ENCODE measurements around the gene BACH2. TPM values are rescaled to one million over a fixed set of nuclear protein-coding genes. Genes with fewer than 3 reads are reported as not detected.

Gene BACH2
- total RNA-seq, 1 experiment from 2014 or later: 3.3 TPM

- no peak overlapping the region for H2AFZ ChIP-seq (ENCODE audit: low read depth, low read length, poor library complexity, severe bottlenecking)
- no peak overlapping the region for H3K27ac ChIP-seq (ENCODE audit: low read depth, low read length)
- no peak overlapping the region for H3K4me2 ChIP-seq (ENCODE audit: low read length)
- no peaks in the 10 kb centered on the region for H3K36me3 ChIP-seq (ENCODE audit: control insufficient read depth in 1 of 2, insufficient read depth in 2 of 2, low read length in 2 of 2)
- BruUV-seq (replicated peaks): no TSS peak
- ChIA-PET POLR2A (no interaction called here), RAD21 (ENCODE audit: low non-redundant PET in 1 of 2, low total read pairs in 2 of 2, uncharacterized antibody in 2 of 2, unreplicated experiment in 2 of 2) (no interaction called here), CTCF (interaction anchor here (1.5 kb wide), 1 partner anchor 450 kb away, joined by 4 read pairs; no protein-coding TSS in a partner anchor)
- H3K79me2 ChIP-seq (ENCODE audit: insufficient read depth, low read length): no peaks in the 10 kb centered on the region
- no peak overlapping the region for H3K4me3 ChIP-seq (replicated peaks in 1 of 2; ENCODE audit: low read depth in 1 of 2, low read length in 2 of 2)
- H3K27me3 ChIP-seq (ENCODE audit: insufficient read depth, low read length): no peaks in the 10 kb centered on the region
- H3K9ac ChIP-seq (ENCODE audit: low read length): no peak overlapping the region
- ATAC-seq (no peak), DNase-seq (ENCODE audit: low read depth, low spot score) (no peak)
- no peaks in the 10 kb centered on the region for H3K9me3 ChIP-seq (ENCODE audit: control insufficient read depth in 1 of 2, insufficient read depth in 1 of 2, low read depth in 1 of 2, low read length in 2 of 2)
- intact Hi-C loops (cut with micrococcal nuclease): loop anchor here (5.0 to 10.0 kb wide), 2 partner anchors 342 to 630 kb away; no protein-coding TSS in a partner anchor
- TF ChIP-seq, protein P1, sequence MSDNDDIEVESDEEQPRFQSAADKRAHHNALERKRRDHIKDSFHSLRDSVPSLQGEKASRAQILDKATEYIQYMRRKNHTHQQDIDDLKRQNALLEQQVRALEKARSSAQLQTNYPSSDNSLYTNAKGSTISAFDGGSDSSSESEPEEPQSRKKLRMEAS (IDR thresholded peaks at IDR 0.05): no peak
- TF ChIP-seq JUND (IDR thresholded peaks at IDR 0.05): no peak
- no peak for TF ChIP-seq FOSL1 (IDR thresholded peaks at IDR 0.05; ENCODE audit: low read depth)
- TF ChIP-seq, protein P2, sequence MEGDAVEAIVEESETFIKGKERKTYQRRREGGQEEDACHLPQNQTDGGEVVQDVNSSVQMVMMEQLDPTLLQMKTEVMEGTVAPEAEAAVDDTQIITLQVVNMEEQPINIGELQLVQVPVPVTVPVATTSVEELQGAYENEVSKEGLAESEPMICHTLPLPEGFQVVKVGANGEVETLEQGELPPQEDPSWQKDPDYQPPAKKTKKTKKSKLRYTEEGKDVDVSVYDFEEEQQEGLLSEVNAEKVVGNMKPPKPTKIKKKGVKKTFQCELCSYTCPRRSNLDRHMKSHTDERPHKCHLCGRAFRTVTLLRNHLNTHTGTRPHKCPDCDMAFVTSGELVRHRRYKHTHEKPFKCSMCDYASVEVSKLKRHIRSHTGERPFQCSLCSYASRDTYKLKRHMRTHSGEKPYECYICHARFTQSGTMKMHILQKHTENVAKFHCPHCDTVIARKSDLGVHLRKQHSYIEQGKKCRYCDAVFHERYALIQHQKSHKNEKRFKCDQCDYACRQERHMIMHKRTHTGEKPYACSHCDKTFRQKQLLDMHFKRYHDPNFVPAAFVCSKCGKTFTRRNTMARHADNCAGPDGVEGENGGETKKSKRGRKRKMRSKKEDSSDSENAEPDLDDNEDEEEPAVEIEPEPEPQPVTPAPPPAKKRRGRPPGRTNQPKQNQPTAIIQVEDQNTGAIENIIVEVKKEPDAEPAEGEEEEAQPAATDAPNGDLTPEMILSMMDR (IDR thresholded peaks at IDR 0.05 in 2 of 3, conservative IDR thresholded peaks at IDR 0.05 in 1 of 3; ENCODE audit: borderline replicate concordance in 1 of 3, insufficient read depth in 1 of 3, low read depth in 2 of 3, low read length in 2 of 3): no peak
- TF ChIP-seq SIN3A (IDR thresholded peaks at IDR 0.05; ENCODE audit: low read depth): no peak
- TF ChIP-seq, protein P3, sequence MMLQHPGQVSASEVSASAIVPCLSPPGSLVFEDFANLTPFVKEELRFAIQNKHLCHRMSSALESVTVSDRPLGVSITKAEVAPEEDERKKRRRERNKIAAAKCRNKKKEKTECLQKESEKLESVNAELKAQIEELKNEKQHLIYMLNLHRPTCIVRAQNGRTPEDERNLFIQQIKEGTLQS (IDR thresholded peaks at IDR 0.05): no peak
- no peak for TF ChIP-seq RAD21 (IDR thresholded peaks at IDR 0.05; ENCODE audit: low read depth)
- TF ChIP-seq ELF1 (IDR thresholded peaks at IDR 0.05; ENCODE audit: borderline replicate concordance, low read depth): no peak
- TF ChIP-seq YY1 (IDR thresholded peaks at IDR 0.05; ENCODE audit: extremely low read depth, insufficient replicate concordance, low read depth, low read length): no peak
- TF ChIP-seq POLR2AphosphoS5 (IDR thresholded peaks at IDR 0.05; ENCODE audit: low read depth, low read length): no peak
- TF ChIP-seq EZH2 (IDR thresholded peaks at IDR 0.05): no peak
- TF ChIP-seq, protein P4, sequence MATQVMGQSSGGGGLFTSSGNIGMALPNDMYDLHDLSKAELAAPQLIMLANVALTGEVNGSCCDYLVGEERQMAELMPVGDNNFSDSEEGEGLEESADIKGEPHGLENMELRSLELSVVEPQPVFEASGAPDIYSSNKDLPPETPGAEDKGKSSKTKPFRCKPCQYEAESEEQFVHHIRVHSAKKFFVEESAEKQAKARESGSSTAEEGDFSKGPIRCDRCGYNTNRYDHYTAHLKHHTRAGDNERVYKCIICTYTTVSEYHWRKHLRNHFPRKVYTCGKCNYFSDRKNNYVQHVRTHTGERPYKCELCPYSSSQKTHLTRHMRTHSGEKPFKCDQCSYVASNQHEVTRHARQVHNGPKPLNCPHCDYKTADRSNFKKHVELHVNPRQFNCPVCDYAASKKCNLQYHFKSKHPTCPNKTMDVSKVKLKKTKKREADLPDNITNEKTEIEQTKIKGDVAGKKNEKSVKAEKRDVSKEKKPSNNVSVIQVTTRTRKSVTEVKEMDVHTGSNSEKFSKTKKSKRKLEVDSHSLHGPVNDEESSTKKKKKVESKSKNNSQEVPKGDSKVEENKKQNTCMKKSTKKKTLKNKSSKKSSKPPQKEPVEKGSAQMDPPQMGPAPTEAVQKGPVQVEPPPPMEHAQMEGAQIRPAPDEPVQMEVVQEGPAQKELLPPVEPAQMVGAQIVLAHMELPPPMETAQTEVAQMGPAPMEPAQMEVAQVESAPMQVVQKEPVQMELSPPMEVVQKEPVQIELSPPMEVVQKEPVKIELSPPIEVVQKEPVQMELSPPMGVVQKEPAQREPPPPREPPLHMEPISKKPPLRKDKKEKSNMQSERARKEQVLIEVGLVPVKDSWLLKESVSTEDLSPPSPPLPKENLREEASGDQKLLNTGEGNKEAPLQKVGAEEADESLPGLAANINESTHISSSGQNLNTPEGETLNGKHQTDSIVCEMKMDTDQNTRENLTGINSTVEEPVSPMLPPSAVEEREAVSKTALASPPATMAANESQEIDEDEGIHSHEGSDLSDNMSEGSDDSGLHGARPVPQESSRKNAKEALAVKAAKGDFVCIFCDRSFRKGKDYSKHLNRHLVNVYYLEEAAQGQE (IDR thresholded peaks at IDR 0.05; ENCODE audit: low read depth): no peak
- no peak for TF ChIP-seq SP1 (IDR thresholded peaks at IDR 0.05; ENCODE audit: low read depth)
- no peak for TF ChIP-seq POLR2A (IDR thresholded peaks at IDR 0.05; ENCODE audit: borderline replicate concordance, extremely low read depth, insufficient read depth, insufficient read length)
- TF ChIP-seq CBX3 (IDR thresholded peaks at IDR 0.05; ENCODE audit: low read depth): no peak
- TF ChIP-seq TCF7L2 (IDR thresholded peaks at IDR 0.05; ENCODE audit: borderline replicate concordance, extremely low read depth, insufficient read depth, insufficient read length): no peak
- no peak for TF ChIP-seq ZNF274 (IDR thresholded peaks at IDR 0.05; ENCODE audit: low read depth, low read length)
- no peaks in the 10 kb centered on the region for H3K4me1 ChIP-seq (ENCODE audit: control insufficient read depth in 1 of 2, insufficient read depth in 2 of 2, low read length in 2 of 2)
- H4K20me1 ChIP-seq (ENCODE audit: insufficient read depth): no peaks in the 10 kb centered on the region
- no peaks in the 10 kb centered on the region for H3K9me2 ChIP-seq (ENCODE audit: insufficient read depth)
These were observed 354.0 kb downstream of the BACH2 start for GRCh38 chr6:89942601-89943000.

Data from HCT116 (cell line).